Measurements from ENCODE around the gene RBPMS2.

The RBPMS2 gene

DNA sequence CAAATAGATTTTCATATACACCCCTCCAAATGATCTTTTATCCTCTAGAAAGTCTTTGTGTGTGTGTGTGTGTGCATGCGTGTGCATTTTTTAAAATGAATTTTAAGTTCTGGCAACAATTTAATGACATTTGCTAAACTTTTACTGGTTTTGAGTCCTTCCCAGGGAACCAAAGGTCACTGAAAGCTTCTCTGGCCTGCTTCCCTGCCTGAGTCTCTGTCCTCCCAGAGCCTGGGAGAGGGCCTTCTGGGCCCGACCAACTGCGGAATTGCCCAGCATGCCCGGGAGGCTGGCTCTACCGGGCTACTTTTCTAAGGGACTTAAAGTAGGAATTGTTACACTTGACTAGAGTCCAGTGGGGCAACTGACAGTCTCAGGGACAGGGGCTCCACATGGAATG, 7.4 kb upstream of the RBPMS2 start:
- no peak for DNase-seq

DNA sequence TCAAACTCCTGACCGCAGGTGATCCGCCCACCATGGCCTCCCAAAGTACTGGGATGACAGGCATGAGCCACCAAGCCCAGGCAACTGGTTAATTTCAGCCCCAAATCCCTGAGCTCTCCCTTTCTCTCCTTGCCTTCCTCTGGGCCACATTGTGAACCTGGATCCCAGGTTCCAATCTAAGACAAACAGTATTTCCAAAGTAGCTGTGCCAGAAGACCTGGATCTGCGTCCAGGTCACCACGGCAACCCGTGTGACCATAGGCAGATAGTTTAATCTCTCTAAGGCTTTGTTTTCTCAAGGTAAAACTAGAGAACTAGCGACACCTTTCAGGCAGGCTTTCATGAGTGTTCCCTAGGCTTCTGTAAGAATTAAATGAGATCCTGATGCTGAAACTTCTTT, 5.9 kb upstream of the RBPMS2 start:
- DNase-seq: no peak

DNA sequence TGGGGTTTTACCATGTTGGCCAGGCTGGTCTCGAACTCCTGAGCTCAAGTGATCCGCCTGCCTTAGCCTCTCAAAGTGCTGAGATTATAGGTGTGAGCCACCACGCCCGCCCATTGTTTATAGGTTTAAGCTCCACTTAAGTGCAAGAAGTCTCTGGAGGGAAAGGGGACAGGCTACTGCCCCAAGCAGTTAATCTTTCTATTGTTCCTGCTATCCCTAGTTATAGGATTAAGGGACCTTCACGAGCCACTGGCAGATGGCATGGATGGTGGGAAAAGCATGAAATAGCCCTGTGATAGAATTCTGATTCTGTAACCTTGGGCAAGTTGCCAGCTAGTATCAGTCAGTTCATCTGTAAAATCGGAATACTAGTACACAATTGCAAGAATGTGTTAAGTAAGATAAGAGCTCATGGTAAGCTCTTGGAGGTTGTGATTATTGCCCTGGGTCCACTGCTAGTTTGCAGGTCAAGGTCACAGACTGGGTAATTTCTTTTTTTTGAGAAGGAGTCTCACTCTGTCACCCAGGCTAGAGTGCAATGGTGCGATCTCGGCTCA, 5.3 kb upstream of the RBPMS2 start:
- DNase-seq: no peak

DNA sequence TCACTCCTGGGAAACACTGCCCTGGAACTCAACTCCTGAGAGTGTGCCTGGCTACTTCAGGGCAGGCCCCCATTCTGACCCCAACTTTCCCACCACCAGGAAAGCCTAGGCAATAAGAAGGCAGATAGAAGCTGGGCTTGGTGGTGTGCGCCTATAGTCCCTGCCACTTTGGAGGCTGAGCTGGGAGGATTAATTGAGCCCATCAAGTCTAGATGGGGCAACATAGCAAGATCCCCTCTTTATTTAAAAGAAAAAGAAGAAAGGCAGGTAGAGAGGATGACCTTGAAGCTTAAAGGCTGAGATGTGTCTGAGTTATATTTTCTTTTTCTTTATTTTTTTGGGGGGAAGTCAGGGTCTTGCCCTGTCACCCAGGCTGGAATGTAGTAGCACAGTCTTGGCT, 4.2 kb upstream of the RBPMS2 start:
- no peak for DNase-seq

DNA sequence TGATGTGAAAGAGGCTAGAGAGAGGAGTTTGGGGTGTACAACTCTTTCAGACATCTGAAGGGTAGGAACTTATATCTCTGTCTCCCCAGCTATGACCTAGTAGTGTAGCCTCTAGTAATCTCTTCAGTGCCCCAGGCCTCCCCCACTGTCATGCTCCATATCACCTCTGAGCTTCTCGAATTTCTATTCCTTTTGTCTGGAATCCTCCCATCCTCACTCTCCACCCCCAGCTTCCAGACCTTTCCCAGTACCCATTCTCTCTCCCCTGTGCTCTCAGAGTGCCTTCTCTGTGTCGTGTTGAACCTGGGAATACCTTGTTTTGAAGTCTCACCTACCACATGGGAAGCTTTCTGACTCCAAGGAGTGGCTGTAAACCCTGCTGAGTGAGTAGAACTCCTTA, 3.6 kb upstream of the RBPMS2 start:
- no peak for DNase-seq

DNA sequence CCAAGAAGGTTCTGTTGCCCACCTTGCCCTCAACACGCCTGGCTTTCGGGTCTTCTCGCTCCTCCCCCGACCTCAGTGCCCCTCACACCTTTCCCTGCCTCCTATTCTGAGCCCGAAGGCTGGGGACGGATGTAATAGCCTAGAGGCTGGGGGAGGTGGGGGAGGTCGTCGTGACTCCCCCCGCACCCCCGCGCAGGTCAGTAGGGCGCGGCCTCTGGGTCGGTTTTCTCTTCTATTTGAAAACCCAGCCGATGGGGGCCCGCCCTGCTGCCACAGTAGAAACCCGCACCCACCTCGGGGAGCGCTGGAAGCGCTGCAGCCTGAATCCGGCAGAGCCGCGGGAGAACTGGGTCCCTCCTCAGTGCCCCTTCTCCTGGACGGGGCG, 1.0 kb upstream of the RBPMS2 start:
- no peak for DNase-seq

DNA sequence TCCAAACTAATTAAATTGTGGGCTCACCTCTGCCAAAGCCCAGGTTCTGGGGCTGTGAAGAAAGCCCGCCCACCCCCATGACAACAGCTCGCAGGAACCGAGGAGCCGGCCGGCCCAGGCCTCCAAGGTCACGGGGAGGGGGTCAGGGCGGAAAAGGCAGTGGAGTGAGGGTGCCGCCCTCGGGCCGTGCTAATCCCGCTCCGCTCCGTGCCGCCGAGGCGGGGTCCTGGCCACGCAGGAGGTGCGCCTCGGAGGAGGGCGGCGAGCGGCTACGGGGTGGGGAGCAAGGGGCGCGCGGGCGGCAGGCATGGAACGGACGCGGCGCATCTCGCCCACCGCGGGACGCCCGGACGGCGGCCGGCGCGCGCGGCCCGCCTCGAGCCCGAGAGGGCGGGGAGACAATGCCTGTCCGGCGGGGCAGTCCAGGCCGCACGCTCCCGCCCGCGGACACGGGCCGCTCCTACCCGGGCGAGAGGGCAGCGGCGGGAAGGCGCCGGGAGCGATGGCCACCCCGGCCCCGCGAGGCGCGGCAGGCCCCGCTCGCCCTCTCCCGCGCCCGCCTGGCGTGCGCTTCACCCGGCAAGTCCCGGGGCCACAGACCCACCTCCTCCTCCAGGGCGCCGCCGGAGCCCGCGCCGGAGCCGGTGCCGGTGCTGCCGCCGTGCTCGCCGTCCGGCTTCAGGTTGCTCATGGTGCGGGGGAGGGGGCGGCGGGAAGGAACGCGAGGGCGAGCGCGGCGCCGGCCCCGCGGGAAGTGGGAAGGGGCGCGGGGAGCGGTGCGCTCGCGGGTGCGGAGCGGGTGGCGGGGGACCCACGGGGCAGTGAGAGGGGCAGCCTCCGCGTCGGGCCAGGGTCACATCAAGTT, 528 bp downstream of the RBPMS2 start:
- DNase-seq: no peak

DNA sequence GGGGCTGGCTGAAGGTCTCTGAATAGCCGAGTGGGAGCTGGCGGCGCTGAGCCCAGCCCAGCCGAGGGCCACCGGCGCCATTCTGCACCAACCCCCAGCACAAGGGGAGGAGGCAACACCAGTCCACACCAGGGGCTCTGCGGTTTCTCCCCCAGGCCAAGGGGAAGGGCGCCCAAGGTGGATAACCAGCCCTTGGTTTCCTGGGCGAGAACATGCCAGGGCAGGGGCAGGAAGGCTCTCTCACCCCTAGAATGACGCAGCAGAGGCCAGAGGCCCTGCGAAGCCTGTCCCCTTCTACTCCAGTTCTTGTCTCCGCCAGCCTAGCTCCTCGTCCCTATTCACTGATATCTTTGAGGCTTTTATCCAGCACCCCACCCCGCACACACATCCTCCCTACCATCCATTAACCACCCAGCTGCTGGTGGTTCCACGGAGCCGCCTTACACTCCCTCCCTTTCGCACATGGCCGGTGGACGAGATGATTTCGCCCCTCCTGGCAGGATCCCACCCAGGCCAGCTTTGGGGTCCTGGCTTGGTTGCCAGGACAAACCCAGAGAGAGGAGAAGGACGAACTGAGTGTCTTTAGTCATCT, 1.3 kb downstream of the RBPMS2 start:
- no peak for DNase-seq

DNA sequence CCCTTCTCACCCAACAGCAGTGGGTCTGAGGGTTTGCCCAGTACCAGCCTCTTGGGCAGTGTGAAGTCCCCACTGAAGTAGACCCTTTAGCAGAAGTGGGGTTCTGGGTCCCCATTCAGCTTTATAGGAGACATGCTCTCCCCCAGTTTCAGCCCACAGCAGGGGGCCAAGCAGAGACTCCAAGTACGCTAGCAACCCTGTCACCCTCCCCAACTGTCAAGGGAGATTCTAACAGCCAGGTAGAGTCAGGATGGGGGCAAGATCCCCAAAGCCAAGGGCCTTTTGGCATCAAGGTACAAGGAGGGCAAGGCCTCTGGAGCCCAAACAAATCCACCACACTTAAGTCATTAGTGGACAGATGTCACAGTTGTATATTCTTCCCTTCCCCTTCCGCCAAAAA, 1.8 kb downstream of the RBPMS2 start:
- DNase-seq: no peak

DNA sequence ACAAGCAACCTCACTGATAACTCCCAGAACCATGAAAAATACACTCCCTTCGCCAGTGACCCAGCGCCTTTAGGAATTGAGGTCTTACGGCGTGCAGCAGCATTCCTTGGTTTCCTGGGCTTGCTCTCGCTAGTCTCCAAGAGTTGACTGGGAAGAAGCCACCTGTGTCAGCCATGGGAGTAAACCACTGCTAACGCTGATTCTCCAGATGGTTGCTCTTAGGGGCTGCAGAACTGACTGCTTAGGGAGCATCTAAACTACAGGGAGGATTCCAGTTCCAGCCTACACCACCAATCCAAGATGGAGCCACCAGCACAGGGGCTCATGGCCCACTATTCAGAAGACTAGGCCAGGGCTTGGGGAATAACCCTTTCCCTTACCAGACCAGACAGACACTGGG, 2.4 kb downstream of the RBPMS2 start:
- no peak for DNase-seq

DNA sequence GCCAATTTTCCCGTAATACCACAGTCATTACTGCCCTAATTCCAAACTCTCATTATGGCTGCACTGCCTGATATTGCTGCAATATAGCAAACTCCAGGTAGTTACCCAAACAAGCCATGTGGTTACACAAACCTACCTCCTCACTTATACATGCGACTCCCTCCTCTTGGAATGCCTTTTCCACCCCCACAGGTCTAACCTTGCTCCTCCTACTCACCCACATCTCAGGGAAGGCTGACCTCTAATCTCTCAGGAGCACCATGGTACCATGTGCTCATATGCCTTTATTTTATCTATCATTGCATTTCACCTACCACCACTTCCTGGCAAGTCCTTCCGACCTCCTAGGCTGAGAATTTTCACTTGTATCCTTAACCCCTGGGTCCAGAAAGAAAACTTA, 2.9 kb downstream of the RBPMS2 start:
- DNase-seq: no peak

DNA sequence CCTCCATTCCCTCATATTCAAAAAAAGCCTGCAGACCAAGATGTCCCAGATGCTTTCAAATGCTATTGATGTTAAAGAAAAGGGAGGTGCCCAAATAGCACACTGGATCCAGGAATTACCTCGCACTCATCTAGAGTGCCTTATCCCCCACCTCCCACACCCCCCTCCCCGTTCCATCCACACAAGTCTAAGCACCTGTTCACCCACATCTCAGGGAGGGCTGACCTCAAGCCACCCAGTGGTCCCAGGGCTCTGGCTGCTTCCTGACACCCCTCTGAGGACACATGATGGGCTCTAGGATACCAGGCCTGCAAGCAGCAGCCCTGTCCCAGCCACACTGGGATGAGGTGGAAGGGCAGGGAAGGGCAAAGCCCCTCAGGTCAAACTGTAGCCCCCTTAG, 4.8 kb downstream of the RBPMS2 start:
- DNase-seq: no peak

DNA sequence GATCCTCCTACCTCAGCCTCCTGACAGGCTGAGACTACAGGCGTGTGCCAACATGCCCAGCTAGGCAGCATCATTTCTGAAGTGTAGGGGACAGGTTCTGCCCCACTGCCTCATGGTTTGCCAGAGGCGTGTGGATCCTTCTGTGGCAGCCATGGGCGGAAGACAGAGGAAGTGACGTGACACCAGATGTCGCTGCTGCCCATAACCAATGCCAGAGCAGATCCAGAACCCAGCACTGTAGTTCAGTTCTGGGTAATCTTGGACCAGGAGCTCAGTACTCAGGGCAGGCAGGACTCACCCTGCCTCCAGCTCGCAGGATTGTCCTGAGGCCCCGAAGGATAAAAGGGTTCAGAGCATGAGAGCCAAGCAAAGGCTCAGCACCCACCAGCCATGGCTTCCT, 8.2 kb downstream of the RBPMS2 start:
- no peak for DNase-seq

DNA sequence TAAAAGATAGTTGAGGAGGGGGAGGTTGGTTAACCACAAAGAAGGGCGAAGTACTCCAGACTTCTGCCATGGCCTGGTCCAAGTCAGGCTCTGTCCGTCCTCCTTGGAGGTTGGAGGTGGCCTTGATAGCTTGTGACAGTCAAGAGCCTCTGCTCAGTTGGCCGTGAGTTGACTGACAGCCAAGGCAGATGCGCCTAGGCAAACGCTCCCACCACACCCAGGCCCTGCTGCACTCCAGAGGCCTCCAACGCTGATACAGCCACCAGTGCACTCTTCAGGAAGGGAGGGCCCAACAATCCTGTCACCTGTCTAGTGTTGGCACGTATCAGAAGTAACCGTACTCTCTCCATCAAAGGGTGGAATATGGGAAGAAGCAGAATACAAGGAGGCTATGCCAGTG, 9.3 kb downstream of the RBPMS2 start:
- no peak for DNase-seq

DNA sequence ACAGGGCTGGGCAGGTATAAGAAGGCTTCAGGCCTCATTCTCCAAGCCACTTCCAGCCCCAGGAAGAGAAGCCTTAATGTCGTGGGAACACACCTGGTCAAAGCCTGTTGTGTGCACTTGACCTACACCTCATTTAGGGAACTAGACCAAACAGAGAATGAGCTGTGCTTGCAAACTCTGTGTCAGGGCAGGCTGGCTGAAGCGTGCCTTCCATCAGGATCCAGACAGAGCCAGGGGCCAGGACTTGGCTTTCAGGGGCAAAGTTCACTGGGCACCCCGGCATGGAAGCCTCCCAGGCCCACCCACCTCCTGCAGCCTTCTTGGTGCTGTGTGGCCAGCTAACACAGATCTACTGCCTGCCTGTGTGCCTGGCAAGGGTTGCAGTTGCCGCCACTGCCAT, 11.5 kb downstream of the RBPMS2 start:
- DNase-seq: no peak

DNA sequence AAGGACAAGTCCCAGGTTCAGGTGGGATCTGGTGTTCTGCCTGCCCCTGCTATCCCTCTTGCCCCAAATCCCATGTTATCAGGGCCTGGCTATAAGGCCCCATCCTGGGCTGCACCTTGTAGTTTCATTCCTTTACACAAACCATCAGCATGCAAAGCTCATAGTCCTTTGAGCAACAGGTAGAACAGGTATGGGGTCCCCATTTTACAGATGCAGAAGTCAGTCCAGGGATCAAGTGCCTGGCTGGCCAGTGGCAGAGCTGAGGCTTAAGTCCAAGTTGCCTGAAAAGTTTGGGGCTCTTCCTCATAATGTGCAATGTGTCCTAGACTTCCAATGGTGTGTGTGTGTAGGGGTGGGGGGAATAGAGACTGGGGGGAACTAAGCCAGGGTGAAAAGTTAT, 11.9 kb downstream of the RBPMS2 start:
- DNase-seq: no peak

DNA sequence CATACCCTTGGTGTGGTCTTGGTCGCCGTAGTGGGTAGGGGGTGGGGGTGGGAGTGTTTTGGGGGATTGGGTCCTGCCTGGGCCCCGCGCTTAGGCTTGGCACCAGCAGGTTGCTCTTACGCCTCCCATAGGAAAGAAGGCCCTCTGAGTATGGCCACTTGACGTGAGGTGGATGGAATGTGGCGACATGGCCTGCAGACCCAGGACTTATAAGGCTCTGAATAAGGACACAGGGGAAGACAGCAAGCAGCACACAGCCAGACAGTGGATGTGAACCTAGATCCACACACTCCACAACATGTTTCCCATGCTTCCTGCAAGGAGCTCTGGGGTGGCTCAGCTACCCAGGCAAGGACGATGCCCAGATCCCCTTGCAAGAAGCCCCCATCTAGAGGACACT, 12.4 kb downstream of the RBPMS2 start:
- DNase-seq: no peak

DNA sequence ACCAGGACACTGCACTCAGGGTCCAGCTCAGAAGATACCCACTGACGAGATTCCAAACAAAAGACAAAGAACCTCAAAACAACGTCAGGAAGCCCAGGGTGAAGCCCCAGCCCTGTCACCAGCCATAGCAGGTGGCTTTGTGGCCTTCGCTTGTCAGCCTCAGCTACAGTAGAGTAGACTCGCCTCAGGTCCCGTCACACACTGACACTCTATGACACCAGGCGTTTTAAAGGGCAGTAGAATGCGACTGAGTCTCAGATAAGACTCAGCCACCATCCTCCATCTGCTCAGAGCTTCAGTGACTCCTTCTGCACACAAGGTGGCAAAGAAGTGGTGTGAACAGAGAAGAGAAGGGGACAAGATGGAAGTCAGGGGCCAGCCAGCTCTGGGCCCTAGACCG, 12.8 kb downstream of the RBPMS2 start:
- no peak for DNase-seq

DNA sequence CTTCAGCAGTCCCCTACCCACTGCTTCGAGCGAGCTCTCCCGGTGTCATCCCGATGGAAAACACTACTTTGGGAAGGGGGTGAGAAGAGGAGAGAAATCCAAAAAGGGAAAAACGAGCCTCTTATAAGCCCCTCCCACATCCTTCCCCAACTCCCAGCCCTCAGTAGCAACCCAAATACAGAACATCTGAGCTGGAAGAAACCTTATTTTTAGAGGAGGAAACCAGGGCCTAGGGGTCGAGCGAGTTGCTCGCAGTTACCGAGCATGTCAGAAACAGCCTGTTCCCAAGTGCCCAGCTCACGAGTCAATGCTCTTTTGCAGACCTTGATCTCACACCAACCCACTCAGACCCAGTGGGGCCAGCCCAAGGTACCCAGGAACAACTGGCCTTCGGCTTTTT, 14.2 kb downstream of the RBPMS2 start:
- DNase-seq: no peak

DNA sequence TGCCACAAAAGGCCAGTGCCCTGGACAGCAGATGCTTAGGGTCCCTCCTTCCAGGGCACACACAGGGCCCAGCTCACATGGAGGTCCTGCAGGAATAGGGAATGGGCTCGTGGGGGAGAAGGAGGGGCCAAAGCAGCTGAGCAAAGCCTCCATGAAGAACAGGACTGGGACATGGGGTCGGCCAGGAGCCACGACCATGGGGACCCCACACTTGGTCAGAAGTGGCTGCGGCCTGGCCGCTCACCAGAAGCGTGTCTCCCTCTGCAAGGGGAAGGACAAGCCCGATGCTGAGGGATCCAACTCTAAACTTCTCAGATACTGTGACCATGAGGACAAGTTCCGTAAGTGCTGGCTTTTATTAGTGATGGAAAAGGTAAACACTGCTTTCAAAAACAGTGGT, 15.3 kb downstream of the RBPMS2 start:
- DNase-seq: no peak

DNA sequence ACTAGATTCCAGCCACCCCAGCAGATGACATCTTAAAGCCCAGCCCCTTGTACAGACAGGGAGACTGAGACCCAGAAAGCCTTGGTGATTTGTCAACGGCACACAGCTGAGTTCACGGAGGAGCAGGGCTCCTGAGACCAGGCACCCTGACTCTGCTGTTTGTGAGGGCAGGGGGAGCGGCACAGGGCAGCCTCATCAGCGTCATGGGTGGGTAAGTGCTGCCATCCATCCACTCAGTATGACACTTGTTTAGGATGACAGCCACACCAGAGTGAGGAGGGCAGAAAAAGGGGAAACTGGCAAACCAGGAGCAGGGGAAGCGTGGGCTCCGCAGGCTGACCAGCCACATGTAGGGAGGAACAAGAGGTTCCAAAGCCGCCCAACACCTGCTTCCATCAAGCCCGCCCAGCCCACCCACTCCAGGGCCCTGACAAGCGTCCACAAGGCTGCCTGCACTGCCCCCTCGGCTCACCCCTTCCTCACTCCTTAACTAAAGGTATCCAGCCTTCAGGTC, 19.9 kb downstream of the RBPMS2 start:
- no peak for DNase-seq

DNA sequence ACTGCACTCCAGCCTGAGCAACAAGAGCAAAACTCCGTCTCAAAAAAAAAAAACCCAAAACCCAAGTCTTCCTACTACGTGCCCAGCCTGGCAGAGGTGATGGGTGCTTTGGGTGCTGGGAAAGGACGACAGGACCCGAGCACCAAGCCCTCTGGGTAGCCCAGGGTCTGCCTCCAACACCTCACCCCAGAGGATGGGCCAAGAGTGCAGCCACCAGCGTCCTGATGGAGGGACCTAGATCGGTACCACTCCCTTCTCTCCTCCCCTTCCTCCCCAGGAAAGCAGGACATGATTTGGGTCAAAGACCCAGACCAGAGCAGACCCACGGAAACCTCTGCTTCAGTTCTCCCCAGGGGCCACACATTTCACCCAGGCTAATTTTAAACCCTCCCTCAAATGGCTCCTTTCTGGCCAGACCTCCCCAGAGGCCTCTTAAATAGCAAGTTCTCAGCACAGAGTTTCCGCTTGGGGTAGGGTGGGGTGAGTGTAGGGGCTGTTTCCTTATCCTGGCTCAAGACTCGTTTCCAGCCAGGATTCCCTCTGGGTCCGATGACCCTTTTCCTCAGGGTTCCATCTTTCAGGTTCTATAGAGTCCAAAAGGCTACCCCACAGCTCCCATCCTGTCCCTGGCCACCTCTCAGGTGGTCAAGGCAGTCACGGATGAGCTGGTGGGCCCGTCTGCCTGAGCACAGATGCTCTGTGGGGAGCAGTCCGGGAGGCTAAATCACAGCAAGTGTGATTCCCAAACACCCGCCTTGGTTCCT, 20.5 kb downstream of the RBPMS2 start:
- no peak for DNase-seq

DNA sequence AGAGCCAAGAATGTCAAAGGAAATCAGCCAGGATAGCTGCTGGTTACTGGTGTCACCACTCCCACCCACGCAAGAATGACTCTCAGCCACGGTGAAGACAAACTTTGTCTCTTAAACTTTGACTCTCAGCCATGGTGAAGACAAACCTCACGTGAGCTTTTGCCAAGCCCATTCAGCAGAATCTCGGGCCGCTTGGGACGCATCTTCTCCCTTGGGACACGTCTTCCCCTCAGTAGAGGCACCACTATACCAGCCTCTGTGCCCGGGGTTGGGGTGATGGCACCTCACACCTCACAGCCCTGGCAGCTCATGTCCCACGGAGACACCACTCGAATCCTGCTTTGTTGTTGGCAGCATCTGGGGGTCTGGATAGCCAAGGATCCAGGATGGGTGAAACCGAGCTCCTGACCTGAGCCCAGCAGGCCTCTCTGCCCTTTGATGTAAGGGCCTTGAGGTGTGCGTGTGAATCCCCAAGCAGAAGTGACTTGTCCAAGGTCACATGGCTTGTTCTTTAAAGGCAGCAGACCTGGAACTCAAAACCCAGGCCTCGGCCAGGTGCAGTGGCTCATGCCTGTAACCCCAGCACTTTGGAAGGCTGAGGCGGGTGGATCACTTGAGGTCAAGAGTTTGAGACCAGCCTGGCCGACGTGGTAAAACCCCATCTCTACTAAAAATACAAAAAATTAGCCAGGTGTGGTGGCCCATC, 21.8 kb downstream of the RBPMS2 start:
- no peak for DNase-seq
